T-helper 1 cell (primary cell): ENCODE results near the gene CYP11A1.

Experiments used
- DNase-seq, 5 donors: peaks; one replicate each; pipeline ENCODE4 v3.0.0-alpha.2; 2012 to 2020

Gene CYP11A1

DNA sequence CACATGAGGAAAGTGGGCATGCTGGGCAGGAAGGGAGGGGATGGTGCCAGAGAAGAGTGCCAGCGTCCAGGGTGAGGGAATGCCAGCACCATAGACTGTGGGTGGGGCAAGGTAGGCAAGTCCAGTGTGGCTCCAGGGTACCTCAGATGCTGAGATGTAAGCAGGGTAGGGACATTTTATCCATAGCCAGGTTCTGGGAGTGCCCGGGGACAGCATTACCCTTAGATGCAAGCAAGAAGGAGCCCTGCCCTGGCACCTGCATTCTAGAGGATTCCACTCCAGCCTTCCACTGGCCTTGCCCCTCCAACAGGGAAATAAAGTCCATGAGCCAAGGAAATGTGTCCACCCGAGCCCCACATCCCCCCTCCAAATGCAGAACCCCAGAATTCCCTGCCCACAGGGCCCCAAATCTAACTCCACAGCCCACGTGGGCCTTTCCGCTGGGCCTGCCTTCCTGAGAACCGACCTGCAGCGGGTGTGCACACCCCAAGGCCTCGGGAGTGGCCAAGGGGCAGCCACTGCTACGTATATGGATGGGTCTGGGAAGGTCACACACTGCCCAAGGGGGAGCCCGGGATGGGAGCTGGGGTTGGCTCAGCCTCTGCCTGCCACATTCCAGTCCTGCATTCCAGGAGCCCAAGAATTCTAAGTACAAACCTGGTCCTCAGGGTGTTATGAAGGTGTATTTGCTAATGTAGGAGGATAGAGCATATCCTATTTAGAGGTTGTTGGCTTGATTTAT lies 20.3 kb upstream of the CYP11A1 start:
- DNase-seq: no peak

DNA sequence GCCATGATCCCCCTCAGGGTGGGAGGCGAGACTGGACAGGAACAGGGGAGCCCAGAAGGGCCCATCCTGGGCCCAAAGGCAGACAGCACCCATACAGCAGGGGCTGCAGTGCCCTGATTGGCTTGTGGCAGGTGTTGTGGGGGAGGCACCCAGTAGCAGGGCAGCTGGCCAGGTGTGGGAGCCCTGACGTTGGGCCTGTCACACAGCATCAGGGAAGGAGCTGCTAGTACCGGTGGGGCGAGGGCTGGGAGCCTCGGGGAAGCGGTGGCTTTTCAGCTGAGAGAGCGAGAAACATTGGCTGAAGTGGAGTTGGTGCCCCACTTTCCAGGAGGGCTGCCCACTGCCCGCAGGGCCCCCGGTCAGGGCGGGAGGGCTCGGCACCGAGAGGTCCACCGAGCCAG lies 19.7 kb upstream of the CYP11A1 start:
- DNase-seq: no peak

DNA sequence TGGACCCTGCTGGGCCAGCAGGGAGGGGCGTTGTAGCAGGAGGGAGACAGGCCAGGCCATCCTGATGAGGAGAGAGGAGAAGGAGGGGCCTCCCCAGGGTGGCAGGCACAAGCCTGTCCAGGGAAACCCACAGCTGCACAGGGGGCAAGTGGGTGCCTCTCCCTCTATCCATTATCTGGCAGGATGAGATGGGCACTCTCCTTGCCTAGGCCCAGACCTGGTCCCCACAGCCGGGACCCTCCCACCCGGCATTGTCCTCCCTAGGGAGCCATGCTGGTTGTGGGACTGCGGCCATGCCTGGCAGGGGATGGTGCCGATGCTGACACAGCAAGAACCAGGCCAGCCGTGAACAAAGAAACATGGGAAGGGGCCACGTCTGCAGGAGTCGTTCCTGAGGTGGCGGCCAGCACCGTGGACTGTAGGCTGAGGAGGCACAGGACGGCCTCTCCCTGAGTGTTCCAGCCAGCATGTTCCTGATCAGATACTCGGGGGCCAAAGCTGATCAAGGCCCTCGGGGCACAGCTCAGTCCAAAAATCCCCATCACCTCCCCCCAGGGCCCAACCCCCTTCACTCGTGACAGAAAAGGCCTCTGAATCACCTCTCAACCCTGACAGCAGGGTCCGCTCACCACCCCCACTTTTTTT lies 19.2 kb upstream of the CYP11A1 start:
- DNase-seq: no peak

DNA sequence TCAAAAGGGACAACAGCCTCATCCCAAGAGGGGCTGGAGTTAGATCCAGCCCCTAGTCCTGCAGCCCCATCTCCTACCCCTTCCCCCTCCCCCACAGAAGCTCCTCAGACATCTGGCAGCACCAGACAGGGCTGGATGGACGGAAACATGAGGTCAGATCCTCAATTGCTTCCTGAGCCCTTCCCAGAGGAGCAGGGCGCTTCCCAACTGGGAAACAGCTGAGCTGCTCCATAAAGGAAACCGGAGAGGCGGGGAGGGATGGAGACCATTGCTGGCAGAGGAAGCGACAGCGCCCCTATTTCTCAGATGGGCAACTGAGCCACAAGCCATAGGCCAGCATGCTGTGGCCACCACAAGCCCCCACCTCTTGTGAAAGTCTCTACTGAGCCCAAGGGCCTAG lies 18.3 kb upstream of the CYP11A1 start:
- DNase-seq: no peak

DNA sequence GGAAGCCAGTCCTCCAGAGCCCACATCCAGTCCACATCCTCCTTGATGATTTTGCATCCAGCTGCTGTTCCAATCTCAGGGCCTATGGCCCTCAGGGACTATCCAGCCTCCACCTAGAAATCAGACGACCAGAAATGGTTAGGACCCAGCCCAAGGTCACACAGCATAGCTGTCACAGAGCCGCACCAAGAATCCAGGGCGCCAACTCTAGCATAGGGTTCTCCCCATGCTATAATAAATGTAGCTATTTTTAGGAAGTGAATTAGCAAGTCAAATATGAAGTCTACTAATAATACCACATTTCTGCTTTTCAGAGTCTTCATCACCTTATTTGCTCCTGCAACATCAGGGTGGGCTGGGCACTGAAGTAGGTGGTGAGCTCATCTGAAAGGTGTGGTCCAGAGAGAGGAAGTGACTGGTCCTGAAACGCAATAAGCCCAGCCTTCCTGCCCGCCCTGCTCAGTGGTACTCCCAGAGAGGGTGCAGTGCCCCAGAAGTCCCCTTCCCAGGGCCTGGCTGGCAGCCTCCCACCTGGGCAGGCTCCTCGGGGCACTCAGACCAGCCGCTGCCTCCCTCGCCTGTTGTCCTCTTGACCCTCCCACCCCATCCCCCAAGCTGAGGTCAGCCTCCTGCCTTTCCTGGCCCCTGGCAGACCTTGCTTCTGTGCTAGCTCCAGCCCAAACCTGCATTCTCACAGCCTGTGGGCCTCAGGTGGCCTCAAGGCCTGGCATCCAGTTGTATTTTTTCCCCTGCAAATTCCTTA lies 17.6 kb upstream of the CYP11A1 start:
- DNase-seq: peak in 1 of 5 donors; percentile 80

DNA sequence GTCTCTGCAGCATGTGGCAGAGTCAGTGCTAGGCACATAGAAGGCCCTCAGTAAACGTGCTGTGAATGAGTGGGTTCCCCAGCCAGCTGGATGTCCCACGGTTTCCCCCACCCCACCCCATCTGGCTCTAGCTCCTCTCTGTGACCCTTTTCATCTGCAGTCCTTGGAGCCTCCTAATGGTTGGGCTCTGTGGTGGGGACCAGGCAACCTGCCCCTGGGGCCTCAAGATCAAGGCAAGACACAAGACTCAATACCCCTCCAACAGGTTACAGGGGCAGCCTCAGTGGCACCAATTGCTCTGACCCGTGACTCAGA lies 17.1 kb upstream of the CYP11A1 start:
- DNase-seq: no peak

DNA sequence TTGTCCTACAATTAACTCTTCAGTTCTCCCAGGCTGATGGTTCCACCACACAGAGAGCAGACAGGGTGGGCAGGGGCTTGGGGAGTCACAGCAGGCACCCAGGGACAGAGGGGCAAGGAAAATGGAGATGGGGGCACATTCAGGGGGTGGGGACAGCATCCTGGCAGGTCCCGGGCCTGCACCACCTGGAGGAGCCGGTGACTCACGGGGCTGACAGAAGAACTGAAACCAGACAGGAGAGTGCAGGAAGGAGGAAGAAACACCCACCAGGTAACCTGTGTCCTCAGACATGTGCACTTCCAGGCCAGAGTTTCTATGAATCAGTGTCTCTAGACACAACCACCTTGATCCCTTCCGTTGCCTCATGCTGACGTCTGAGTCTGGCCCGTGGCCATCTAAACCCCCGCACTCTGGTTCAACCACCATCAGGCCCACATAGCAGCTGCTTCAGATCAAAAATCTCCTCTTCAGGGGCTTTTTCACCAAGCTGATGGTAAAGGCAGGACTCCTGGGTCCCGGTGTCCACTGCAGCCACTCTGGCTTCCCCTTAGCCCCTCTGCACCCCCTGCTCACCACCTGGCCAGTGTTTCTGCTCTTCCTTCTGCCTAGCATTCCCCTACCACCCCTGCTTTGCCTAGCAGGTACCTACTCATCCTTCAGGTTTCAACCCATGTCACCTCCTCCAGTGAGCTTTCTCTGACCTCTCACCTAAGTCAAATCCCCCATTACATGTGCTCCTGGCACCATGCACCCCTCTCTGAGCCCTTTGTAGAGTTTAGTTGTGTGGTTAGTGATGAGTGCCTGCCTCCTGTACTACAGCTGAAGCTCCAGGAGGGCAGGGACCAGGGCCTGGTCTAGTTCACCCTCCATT lies 16.5 kb upstream of the CYP11A1 start:
- peak in 2 of 5 donors; percentile 28 to 60 for DNase-seq

DNA sequence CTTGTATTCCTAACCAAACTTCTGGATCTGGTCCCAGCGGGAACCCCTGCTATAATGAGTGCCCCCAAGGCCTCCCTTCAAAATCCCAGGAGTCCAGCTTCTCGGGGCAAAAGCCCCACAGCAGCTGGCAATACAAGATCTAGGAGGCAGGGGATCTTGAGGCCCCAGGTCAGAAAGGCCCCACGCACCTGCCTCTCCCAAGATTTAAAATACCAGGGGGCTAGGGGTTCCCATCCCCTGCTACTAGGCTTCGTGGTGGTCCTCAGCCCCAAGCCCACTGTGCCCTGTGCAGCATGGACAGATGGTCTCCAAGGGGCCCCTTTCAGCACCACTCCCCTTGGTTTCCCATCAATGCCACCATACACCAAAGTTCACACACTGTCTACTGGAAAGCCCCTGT lies 15.8 kb upstream of the CYP11A1 start:
- no peak for DNase-seq

DNA sequence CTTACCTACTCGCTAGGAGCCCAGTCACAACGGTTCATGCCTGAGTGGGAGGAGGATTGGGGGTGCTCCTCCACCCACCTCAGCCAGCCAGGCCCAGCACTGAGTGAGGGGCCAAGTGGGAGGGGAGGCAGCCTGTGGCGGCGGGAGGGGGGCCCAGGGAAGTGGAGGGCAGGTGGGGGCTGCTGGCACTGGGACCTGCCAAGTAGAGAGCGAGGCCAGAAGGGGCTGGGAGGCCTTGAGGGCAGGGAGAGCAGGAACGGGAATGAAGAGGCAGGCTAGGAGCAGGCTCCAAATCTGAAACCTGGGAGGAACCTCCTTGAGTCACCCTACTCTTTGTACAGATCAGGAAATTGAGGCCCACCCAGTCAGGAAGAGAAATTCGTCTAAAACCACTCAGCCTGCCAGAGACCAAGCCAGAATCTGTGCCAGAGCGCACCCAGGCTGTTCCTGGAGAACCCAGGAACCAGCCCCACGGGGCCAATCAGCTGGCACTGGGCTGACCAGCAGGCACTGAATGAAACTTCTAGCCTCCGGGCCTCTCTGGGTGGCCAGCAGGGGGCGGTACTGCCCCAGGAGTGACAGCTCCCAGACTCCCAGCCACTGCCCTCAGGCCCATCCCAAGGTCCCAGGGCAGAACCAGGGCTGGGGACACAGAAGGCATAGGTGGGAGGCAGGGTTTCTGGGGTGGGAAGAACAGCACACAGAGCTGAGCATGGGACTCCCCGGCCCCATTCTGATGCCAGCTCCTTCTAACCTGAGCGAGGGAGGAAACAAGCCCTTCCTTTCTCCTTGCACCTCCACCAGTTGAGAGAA lies 14.8 kb upstream of the CYP11A1 start:
- peak; percentile 53 to 74 (median 69) for DNase-seq

DNA sequence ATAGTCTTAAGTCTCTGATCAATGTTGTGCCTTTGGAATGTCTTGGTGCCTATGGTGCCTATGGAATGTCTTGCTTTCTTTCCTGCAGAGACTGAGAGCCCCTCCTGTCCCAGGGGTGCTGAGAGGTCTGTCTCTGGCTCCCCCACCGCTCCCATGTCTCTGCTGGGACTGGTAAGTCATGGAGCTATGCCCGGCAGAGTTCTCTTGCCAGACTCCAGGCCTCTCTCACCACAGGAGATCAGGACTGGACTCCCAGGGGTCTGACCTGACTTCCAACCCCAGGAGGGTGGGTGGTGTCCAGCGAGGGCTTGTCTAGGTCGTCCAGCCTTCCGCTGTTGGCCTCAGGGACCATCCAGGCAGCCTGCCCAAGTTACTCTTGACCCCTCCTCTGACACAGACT lies 14.0 kb upstream of the CYP11A1 start:
- no peak for DNase-seq

DNA sequence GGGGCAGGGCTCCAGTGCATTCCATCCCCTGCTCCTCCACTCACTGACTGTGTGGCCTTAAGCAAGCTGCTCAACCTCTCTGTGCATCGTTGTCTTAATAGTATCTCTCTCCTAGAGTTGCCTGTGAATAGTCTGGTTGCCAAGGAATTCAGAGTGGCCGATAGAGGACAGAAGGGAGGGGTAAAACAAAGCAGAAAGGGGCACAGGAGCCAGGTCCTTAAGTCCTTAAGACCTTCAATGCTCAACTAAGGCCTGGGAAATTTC lies 13.7 kb upstream of the CYP11A1 start:
- no peak for DNase-seq

DNA sequence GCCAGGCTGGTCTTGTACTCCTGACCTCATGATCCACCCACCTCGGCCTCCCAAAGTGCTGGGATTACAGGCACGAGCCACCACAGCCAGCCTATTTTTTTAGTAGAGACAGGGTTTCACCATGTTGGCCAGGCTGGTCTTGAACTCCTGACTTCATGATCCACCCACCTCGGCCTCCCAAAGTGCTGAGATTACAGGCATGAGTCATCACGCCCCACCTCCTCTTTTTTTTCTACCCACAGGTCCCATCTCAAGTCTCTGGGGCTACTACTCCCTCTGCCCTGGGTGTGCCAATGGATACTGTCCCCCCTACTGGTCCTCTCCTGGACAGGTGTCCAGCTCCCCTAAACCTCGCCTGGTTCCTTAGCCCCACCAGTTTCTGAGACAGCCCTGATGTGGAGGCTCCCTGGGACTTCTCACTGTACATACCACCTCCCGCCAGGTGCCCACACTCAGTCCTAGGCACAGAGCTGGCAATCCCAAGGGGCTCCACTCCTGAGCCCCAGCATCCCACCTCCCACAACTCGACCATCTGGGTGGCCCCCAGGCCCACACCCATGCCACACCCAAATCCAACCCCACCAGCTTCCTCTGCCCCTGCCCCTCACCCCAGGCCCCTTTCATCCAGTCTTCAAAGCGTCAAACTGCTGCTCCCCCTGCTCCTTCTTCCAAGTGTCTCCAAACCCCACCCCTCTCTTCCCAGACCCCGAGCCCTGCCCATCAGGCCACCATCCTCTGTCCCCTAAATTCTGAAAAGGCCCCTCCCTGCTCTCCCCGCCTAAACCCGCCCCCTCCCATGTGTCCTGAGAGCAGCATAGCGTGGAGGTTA lies 13.1 kb upstream of the CYP11A1 start:
- no peak for DNase-seq

DNA sequence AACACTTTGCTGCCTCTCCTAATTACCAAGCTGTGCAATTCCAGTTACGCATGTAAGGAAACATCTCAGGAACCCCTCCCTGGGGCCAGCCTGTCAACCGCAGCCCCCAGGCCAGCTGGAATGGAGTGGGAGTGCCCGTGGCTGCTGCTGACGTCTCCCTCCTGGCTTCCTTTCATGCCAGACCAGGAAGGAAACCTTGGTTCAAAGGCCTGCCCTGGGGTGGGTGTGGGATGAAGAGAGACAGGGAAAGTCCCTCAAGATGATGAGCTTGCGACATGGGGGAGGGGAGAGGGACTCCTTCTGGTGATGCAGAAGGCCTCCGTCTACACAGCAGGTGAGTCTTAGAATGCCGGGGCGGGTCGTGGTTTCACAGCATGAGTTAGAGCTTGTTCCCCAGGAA lies 11.4 kb upstream of the CYP11A1 start:
- no peak for DNase-seq

DNA sequence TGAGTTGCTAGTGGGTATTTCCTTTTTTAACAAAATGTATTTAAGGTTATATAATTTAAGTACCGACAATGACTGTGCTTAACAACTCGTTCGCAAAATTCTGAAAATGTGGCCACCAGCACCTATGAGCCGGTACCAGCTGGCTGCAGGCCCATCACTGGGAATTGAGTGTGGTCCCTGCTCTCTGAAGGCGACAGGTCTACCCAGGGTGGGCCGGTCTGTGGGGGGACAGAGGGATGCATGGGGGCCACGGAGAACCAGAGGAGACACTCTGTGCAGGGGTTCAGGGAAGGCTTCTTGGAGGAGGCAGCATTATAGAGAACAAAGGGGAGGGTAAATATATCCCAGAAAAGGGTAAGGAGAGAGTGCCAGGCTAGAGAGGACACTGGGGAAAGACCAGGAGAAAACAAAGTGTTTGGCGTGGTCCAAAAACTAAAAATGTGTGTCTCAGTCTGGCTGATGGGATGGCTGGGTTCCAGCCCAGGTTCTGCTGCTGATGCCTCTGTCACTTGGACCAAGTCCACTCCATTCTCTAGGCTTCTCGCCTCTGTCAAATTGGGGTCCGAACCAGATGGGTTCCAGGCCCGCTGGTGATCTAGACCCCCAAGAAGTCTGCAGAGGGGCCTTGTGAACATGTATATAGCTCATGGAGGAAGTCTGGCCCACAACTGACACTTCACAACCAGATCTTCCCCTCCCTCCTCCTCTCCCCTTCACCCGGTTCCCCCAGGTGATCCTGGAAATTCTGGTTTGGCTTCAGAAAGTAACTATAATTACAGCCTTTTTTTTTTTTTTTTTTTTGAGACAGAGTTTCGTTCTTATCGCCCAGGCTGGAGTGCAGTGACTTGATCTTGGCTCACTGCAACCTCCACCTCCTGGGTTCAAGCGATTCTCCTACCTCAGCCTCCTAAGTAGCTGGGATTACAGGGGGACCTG lies 10.7 kb upstream of the CYP11A1 start:
- DNase-seq: no peak

DNA sequence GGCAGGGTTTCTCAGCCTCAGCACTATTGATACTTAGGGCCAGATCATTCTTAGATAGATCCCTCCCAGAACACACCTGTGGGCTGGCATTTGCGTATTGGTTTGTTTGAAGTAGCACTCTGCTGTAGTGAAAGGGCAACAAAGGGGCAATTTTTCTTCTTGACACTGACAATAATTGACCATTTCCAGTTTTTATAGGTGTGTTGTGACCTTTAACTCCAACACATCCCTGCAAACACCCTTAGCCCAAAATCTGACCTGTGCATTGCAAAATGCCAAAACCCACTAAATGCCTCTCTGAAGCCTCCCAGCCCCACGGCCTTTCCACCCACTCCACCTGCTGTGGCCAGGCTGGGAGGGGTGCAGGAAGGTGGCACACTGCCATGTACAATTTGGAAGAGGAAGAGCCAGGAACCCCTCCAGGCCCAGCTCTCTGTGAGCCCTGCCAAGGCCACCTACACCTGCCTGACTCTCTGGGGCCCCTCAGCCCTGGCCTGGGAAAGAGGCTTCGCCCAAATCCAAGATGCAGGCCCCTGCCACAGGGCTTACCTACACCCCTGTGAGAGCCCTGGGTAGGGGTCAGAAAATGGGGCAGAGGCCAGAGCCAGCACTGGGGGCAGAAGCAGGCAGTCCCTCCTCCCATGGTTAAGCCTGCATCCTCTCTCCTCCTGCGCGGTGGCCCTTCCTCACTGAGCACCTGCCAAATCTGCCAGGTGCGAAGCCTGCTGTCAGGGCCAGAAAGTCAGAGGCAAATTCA lies 9.6 kb upstream of the CYP11A1 start:
- DNase-seq: no peak

DNA sequence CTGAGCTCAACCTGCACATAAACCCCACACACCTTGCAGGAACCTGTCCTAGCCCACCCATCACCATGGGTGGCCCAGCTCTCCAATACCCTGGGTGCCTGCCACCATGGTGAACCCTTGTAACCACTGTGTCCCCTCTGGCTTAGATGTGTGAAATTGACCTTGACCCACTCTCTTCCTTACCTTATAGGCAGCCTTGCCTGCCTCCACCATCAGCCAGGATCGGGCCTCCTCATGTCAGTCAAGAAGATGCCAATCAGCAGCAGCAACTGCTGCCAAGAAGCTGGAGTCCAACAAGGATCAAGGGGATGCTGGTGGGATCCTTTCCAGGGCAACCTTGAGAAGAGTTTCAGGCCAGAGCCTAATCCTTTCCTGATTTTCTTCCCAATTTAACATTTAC lies 8.8 kb upstream of the CYP11A1 start:
- no peak for DNase-seq

DNA sequence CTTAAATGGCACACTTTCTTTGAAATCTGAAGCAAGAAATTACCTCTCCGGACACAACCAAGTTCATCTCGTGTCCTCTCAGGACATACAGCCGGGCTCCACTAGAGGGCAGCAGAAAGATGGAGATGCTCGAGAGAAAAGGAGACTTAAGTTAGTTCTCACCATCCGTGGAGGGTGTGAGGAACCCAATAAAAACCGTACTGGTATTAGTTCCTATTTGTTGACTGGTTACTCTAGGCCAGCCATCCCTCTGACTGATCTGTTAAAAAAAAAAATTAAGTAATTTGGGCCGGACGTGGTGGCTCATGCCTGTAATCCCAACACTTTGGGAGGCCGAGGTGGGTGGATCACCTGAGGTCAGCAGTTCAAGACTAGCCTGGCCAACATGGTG lies 7.9 kb upstream of the CYP11A1 start:
- DNase-seq: peak; percentile 49 to 81 (median 73)

DNA sequence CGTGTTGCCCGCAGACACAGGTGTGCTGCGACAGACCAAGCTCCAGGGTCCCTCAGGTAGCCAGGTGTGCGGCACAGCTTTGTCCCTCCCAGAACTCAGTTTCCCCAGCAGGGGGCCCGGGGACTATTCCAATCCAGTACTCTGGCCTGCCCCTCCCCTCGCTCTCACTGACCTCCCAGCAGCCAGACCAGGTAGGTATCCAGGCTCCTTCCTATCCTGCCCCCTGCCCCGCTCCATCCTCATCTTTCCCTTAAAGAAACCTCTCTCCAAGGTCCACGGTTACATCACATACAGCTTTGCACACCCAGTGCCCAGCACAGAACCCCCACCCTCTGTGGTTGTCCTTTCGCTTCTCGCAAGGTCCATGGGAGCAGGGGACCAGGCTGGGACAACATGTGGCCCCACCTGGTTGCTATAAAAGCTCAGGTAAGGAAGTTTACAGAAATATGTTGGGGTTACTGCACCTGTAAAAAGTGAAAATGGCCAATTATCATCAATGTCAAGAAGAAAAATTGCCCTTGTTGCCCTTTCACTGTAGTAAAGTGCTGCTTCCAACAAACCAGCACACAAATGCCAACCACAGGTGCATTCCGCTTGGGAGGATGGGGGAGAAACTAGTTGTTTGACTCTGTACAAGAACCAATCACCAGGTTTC lies 7.3 kb upstream of the CYP11A1 start:
- DNase-seq: no peak
